HG02610 (cell line): ENCODE data around the gene SEMA4D.
"Not testable (repeated sequence)": the region's sequence is repeated elsewhere in the genome, so short reads cannot be mapped to it uniquely, and the experiment has no call there.

Experiments
- ATAC-seq: cut with Tn5 transposase; IDR thresholded peaks from one replicate; pipeline ENCODE4 v1.9.1; 2021; ENCODE audit warnings: mild to moderate bottlenecking, moderate library complexity; ENCODE audit not compliant: unreplicated experiment

SEMA4D gene

GRCh38 chr9:89375191-89375760 is 122.6 kb downstream of the SEMA4D start:
- ATAC-seq, result peak; percentile 71

- no peak for ATAC-seq
Observed at GRCh38 chr9:89374176-89374575, 123.7 kb downstream of the SEMA4D start.

- no peak for ATAC-seq
Observed at GRCh38 chr9:89372979-89373378, 124.9 kb downstream of the SEMA4D start.

GRCh38 chr9:89372230-89372816 is 125.6 kb downstream of the SEMA4D start:
- no peak for ATAC-seq

- not testable (repeated sequence) for ATAC-seq
Observed at GRCh38 chr9:89371791-89372190, 126.1 kb downstream of the SEMA4D start.

GRCh38 chr9:89370593-89370992 is 127.3 kb downstream of the SEMA4D start:
- ATAC-seq, result no peak

GRCh38 chr9:89368978-89369377 is 128.9 kb downstream of the SEMA4D start:
- ATAC-seq, result no peak

GRCh38 chr9:89368550-89368949 is 129.4 kb downstream of the SEMA4D start:
- ATAC-seq, result no peak

GRCh38 chr9:89367726-89368437 is 130.0 kb downstream of the SEMA4D start:
- no peak for ATAC-seq

- no peak for ATAC-seq
Observed at GRCh38 chr9:89367281-89367680, 130.6 kb downstream of the SEMA4D start.

GRCh38 chr9:89366711-89367110 is 131.2 kb downstream of the SEMA4D start:
- no peak for ATAC-seq

- ATAC-seq, result no peak
Observed at GRCh38 chr9:89365532-89365912, 132.4 kb downstream of the SEMA4D start.

- ATAC-seq, result no peak
Observed at GRCh38 chr9:89364666-89365531, 133.0 kb downstream of the SEMA4D start.

GRCh38 chr9:89363921-89364665 is 133.8 kb downstream of the SEMA4D start:
- no peak for ATAC-seq

- no peak for ATAC-seq
Observed at GRCh38 chr9:89363311-89363670, 134.6 kb downstream of the SEMA4D start.

- ATAC-seq, result no peak
Observed at GRCh38 chr9:89362647-89363310, 135.1 kb downstream of the SEMA4D start.

- no peak for ATAC-seq
Observed at GRCh38 chr9:89361816-89362646, 135.9 kb downstream of the SEMA4D start.

- ATAC-seq, result no peak
Observed at GRCh38 chr9:89361031-89361430, 136.9 kb downstream of the SEMA4D start.

GRCh38 chr9:89360465-89360864 is 137.4 kb downstream of the SEMA4D start:
- no peak for ATAC-seq
